ENCODE results near the gene PLA2G4B.

The PLA2G4B gene

DNA sequence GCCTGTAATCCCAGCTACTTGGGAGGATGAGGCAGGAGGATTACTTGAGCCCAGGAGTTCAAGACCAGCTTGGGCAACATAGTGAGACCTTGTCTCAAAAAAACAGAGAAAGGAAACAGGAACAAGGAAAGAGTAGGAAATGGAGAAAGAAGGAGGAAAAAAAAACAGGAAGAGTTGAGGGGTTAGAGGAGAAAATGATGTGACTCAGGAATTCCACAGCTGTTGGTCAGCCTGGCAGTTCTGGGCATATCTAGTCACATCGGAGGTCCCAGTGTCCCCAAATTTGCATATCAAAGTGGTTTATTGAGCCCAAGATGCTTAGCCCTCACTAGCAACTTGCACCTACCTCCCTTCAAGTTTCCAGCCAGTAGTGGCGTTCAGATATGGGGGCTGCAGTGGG, 29.5 kb upstream of the PLA2G4B start:
- DNase-seq: no peak

DNA sequence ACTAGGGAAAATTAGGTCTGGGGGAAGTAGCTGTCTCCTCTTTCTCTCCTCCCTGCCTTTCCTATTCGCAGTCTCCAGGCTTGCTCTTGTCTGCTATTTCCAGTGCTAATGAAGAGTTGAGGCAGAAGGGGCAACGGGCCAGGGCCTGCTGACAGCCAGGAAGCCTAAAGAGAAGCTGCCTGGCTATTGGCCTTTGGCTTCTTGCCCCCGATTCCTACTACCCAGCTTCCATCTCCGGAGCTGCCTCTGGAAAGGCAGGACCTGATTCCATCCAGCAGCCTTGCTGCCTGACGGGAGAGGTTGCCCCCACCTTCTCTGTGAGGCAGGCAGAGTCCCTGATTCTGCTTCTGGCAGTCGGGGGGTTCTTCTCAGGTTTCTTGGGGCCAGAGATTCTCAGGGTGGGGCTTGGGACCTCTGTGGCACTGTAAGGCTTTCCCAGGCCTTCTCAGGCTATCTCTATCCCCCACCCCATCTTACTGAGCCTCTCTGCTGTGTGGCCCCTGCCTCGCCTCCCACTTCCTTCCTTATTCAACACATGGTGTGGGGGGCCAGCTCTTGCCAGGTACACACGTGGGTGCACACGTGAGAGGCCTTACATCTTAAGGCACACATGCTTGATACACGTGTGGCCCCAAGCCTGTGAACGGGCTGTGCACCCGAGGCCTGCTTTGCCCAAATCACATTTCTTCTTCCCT, 29.0 kb upstream of the PLA2G4B start:
- peak in 3 of 58 donors; percentile 21 to 27 (median 23) for DNase-seq

DNA sequence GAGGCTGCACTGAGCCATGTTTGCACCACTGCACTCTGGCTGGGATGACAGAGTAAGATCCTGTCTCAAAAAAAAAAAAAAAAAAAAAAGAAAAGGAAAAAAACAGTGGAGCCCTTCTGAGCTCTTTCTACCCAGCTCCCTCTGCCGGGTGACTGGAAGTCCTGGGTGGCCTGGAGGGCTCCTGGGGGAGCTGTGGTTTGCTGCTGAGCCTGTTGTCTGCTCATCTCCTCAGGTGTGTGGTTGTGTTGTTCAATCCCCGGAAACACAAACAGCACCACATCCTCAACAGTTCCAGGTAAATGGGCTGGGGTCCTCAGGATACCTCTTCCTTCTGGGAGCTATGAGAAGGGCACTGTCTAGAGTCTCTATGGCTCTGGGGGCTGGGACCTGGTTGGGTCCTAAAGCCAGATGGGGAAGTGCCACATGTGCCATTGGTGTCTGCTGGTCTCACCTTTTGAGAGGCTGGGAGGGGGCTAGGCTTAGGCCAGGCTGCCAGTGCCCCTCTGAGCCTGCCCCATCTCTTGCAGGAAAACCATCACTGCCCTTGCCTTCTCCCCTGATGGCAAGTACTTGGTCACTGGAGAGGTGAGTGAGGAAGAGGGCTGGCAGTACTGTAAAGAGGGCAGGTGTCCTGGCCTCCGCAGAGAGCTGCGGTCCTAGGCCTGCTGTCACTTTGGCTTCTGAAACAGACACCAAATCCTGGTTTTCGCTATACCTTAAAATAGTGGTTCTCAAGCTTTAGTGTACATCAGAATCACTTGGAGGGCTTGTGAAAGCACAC, 27.8 kb upstream of the PLA2G4B start:
- DNase-seq: no peak

DNA sequence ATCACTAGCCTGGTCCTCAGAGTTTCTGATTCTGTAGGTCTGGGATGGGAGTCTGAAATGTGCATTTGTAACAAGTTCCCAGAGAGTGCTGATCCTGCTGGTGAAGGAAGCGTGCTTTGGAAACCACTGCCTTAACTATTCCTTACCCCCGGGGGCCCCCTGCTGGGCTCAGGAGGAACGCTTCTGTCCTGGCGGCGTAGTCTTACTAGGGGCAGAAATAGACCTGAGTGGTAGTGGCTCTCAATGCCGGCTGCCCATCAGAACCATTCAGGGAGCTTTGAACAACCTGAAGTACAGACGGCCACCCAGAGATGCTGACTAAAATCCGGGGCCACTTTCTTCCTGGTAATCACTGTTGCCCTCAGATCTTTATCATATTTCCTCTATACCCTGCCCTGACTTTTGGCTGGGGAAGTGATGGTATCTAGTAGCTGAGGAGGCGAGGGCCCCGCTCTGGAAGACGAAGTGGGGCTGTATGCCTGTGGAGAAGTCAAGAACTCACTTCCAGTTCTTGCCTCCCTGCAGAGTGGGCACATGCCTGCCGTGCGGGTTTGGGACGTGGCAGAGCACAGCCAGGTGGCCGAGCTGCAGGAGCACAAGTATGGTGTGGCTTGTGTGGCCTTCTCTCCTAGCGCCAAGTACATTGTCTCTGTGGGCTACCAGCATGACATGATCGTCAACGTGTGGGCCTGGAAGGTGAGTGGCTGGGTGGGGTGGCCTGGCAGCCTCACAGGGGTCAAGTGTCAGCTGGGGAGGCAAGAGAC, 27.0 kb upstream of the PLA2G4B start:
- peak in 55 of 58 donors; percentile 14 to 88 (median 68) for DNase-seq

DNA sequence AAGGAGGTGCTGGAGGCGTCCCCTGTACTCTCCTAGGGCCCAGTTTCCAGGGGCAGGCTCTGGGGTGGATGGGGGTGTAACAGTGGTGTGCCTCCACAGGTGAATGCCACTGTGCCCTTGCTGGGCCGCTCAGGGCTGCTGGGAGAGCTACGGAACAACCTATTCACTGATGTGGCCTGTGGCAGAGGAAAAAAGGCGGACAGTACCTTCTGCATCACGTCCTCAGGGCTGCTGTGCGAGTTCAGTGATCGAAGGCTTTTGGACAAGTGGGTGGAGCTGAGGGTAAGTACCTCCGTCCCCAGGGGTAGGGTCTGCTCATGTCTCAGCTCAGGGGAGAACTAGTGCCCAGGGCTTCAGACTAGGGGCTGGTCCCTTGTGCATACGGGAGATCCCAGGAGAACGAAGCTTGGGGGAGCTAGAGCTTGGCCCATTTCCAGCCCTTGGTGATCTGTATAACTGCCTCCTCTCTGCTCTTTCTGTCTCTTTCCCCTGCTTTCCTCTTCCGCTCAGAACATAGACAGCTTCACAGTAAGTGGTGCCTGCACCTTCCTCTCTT, 25.7 kb upstream of the PLA2G4B start:
- no peak for DNase-seq

DNA sequence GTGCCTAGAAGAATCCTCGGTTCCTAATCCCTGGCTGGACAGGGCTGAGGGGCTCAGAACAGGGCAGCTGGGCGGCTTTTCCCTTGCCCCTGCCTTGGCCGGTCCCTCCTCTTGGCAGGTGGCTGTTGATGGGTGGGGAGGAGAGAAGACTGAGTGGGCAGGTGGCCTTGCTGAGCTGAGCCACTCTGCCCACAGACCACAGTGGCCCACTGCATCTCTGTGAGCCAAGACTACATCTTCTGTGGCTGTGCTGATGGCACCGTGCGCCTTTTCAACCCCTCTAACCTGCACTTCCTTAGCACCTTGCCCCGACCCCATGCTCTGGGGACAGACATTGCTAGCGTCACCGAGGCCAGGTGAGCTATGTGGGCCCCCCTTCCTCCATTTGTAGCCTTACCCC, 25.2 kb upstream of the PLA2G4B start:
- DNase-seq: no peak

DNA sequence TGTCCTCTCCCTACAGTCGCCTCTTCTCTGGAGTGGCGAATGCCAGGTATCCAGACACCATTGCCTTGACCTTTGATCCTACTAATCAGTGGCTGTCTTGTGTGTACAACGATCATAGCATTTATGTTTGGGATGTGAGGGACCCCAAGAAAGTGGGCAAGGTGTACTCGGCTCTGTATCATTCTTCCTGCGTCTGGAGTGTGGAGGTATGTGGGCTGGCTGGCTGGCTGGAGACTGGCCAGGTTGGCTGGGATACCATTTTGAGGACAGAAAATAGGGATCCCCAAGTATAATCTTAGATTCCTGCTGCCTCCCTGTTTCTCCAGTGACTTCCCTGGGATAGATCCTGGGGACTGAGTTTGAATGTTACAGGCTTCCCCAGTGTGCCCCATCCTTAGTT, 24.1 kb upstream of the PLA2G4B start:
- DNase-seq: no peak

DNA sequence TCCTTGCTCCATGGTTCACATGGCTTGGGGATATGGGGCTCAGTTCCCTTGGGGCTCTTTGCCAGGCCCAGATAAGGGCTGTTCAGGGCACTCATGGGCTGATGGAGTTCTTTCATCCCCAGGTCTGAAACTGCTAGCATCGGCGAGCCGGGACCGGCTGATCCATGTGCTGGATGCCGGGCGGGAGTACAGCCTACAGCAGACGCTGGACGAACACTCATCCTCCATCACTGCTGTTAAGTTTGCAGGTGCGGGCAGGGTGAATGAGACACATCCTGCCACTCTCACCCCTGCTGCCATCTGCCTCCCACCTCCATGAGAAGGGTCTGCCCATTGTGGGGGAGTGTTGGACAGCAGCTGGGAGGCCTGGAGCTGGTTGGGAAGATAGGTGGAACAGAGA, 21.9 kb upstream of the PLA2G4B start:
- no peak for DNase-seq

DNA sequence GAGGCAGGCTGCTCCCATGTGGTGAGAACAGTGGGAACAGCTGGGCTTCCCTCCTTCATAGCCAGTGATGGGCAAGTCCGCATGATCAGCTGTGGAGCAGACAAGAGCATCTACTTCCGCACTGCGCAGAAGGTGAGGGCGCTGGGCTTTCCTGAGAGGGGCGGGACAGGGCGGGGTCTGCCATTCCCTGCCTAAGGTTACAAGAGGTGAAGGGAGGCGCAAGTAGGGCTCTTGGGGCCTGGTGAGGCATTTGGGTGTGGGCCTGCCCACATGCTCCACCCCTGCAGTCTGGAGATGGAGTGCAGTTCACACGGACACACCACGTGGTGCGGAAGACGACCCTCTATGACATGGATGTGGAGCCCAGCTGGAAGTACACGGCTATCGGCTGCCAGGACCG, 21.3 kb upstream of the PLA2G4B start:
- DNase-seq: peak in 1 of 58 donors; percentile 11

DNA sequence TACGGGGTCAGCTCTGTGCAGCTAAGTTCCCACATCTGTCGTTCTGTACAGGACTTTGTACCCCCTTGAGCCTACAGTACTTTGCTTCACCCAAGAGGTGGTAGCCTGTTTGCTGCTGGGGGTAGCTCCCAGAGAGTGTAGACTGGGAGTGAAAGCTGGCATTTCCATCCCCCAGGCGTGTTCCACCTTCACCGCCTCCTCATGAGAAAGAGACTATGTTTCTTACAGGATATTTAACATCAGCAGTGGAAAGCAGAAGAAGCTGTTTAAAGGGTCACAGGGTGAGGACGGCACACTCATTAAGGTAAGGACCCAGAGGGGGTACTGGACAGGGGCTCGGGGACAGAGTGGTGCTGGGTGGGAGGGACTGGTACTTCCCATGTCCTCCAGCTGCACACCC, 20.9 kb upstream of the PLA2G4B start:
- DNase-seq: no peak

DNA sequence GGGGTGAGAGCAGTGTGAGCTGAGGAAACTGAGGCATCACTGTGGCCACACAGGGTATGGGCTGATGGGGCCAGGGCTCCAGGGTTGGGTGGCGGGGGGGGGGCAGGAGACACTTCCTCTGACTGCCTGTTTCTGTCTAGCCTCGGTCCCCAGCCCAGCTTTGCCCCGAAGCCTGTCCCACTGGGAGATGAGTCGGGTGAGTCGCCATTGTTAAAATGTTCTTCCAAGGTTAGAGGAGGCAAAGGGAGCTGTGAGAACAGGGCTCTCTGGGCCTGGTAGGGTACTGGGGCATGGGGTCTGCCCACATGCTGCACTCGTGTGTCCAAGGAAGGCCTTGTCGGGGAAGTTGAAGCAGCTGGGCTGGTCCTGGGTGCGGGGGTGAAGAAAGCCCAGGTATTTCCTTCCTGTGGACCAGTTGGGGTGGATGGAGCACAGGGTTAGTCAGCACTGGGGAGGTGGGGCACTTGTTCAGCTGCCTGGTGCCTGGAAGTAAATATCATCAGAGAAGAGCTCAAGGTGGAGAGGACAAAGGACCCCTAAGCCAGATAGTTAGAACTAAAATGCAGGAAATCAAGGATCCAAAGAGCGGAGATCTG, 19.1 kb upstream of the PLA2G4B start:
- no peak for DNase-seq

DNA sequence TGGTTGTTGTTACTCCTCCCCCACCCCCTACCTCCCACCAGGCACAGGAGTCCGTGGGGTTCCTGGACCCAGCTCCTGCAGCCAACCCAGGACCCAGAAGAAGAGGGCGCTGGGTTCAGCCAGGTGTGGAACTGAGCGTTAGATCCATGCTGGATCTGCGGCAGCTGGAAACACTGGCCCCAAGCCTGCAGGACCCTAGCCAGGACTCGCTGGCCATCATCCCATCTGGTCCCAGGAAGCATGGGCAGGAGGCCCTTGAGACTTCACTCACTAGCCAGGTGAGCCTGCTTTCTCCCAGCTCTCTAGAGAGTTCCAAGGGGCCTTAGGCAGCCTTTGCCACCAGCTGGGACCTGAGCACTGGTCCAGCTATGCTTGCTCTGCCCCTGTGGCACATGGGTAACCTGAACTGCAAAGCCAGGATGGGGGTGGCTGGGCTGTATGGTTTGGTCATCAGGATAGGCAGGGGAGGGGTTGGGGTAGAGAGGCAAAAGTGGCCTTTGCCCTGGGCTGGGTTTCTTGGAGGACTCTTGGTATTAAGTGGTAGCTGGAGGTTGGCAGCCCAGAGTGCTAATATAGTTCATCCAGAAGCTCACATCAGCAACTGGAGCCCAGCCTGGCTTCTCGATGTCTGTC, 17.7 kb upstream of the PLA2G4B start:
- DNase-seq: no peak

DNA sequence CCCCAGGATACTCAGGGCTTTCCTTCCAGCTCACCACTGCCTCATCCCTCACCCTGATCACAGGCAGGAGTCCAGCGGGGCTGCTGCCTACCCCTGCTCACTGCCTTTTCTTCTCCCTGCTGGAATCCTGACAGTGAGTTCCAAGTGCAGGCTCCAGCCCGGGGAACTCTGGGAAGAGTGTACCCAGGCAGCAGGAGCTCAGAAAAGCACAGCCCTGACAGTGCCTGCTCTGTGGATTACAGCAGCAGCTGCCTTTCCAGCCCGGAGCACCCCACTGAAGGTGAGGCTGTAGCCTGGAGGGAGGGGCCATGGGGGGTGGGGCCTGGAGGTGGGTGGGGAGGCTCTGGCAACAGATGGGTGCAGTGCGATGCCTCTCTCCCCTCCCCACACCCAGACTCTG, 16.8 kb upstream of the PLA2G4B start:
- peak in 8 of 58 donors; percentile 7 to 48 (median 12) for DNase-seq

DNA sequence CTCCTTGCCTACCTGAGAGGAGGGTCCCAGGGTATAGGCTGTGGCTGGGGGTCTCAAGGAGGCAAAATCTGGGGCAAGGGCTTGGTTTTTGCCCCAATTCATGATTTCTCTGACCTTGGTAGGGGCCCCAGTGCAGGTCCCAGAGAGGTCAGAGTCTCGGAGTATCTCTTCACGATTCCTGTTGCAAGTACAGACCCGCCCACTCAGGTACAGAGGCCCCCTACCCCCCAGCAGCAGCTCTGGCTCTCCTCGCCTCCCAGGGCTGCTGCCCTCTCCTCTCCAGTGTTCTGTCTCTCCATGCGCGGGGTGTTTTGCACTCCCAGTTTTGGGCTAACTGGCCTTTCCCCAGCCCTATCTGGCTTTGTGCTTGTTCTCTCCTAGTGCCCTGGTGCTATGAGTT, 16.2 kb upstream of the PLA2G4B start:
- no peak for DNase-seq

DNA sequence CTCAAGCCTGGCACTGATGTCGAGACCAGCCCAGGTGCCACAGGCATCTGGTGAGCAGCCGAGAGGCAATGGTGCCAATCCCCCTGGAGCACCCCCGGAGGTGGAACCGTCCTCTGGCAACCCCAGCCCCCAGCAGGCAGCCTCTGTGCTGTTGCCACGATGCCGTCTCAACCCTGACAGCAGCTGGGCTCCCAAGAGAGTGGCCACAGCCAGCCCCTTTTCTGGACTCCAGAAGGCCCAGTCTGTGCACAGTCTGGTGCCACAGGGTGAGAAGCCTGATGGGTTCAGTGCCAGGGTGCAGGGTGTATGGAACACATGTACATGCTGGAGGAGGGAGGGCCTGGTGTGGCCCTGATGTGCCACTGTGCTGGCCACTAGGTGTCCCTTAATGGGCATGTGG, 15.7 kb upstream of the PLA2G4B start:
- no peak for DNase-seq

DNA sequence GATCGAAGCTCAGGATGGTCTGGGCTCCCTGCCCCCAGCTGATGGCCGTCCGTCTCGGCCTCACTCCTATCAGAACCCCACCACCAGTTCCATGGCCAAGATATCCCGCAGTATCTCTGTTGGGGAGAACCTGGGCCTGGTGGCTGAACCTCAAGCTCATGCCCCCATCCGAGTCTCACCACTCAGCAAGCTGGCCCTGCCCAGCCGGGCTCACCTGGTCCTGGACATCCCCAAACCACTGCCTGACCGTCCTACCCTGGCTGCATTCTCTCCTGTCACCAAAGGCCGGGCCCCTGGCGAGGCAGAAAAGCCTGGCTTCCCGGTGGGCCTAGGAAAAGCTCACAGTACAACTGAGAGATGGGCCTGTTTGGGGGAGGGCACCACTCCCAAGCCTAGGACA, 15.1 kb upstream of the PLA2G4B start:
- DNase-seq: no peak

DNA sequence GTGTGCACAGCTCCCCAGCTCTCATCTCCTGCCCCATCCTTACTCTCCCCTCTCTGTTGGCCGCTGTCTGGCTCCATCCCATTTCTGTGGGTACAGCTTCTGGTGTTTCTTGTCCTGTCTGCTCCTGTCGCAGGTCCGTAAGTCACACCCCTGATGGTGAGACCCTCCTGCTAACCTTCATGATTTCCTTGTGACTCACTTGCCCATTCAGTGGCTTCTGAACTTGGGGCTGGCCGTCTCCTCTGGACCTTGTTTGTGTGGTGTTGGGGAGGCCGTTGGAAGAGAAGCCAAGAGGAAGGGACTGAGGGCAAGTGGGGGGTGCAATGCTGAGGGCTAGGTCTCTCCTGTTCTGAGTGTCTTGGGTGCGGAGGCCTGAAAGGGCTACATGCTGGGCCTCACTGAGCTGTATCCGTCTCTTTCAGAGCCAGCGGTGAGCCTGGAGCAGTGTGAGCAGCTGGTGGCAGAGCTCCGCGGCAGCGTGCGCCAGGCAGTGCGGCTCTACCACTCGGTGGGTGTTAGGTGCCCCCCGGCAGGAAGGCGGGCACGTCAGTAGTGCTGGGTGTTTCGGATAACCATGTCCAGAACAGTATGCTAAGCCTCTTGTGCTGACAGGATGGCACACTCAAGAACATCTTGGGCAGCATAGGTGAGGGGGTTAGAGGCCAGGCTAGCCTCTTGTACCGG, 14.4 kb upstream of the PLA2G4B start:
- no peak for DNase-seq

DNA sequence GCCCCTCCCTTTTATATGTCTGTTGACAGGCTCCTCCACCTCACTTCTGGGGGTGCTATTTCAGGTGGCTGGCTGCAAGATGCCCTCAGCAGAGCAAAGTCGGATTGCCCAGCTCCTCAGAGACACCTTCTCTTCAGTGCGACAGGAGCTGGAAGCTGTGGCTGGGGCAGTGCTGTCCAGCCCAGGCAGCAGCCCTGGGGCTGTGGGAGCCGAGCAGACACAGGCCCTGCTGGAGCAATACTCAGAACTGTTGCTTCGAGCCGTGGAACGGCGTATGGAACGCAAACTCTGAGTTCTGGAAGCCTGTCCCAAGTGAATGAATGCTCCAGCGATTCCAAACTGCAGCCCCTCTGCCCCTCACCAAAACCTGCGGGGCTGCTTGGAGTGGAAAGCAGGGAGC, 13.5 kb upstream of the PLA2G4B start:
- no peak for DNase-seq

DNA sequence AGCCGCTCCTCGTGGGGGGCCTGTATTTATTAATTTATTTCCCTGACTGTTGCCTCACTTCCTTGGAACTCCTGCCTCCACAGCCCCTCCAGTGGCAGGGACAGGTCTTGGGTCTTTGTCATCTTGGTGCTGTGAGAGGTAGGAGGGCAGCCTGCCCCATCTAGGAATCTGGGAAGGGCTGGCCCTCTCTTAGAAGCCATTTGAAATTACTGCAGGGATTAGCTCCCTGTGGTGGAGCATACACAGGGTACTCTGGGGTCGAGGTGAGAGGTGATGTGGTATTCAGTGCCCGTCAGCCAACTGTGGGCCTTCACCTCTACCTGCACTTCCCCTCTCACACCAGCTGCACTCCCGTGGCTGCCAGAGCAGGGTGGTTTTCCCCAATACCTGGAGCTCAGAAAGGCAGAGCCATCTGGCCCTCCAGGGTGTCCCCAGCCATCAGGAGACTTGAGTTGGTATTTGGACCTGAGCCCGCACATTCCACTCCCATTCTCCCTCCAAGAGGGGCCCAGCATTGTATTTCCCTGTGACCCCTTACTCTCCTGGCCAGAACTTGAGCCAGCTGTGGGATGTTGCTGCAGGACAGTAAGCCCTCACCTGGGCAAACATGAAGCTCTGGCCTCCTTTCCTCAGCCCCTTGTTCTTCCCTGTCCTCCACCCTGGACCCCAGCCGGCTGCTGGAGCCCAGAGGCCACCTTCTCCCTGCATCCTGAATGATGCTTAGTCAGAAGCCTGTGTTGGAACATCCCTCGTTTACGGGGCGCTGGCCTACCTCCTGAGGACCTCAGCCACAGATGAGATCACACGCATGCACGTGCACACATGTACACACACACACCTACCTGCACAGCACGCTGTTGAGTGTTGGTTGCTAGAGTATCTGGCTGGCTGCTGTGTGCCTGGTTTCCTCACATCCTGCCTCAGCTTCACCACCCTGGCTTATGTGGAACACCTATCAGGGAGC, 12.8 kb upstream of the PLA2G4B start:
- no peak for DNase-seq
